ENCODE results near the gene DNMBP.
"Not testable (repeated sequence)": the region's sequence is repeated elsewhere in the genome, so short reads cannot be mapped to it uniquely, and the experiment has no call there.

DNMBP gene

GRCh38 chr10:99975106-99975829 is 34.5 kb downstream of the DNMBP start:
- no peak for TF ChIP-seq CTCF (IDR thresholded peaks at IDR 0.05; ENCODE audit: low read depth, low read length)
- no peak overlapping the region for H3K4me3 ChIP-seq (ENCODE audit: low read depth, low read length)

GRCh38 chr10:99973190-99973589 is 36.6 kb downstream of the DNMBP start:
- TF ChIP-seq CTCF (IDR thresholded peaks at IDR 0.05; ENCODE audit: low read depth, low read length): no peak
- H3K4me3 ChIP-seq (ENCODE audit: low read depth, low read length): no peak overlapping the region

- H3K4me3 ChIP-seq (ENCODE audit: low read depth, low read length): no peak overlapping the region
- TF ChIP-seq CTCF (IDR thresholded peaks at IDR 0.05; ENCODE audit: low read depth, low read length): no peak
Observed at GRCh38 chr10:99967961-99968360, 41.8 kb downstream of the DNMBP start.

GRCh38 chr10:99966306-99966705 is 43.4 kb downstream of the DNMBP start:
- no peak overlapping the region for H3K4me3 ChIP-seq (ENCODE audit: low read depth, low read length)
- TF ChIP-seq CTCF (IDR thresholded peaks at IDR 0.05; ENCODE audit: low read depth, low read length): no peak

GRCh38 chr10:99965700-99966099 is 44.0 kb downstream of the DNMBP start:
- no peak for TF ChIP-seq CTCF (IDR thresholded peaks at IDR 0.05; ENCODE audit: low read depth, low read length)
- no peak overlapping the region for H3K4me3 ChIP-seq (ENCODE audit: low read depth, low read length)

GRCh38 chr10:99964791-99965190 is 45.0 kb downstream of the DNMBP start:
- H3K4me3 ChIP-seq (ENCODE audit: low read depth, low read length): no peak overlapping the region
- TF ChIP-seq CTCF (IDR thresholded peaks at IDR 0.05; ENCODE audit: low read depth, low read length): no peak

GRCh38 chr10:99963467-99964165 is 46.1 kb downstream of the DNMBP start:
- H3K4me3 ChIP-seq (ENCODE audit: low read depth, low read length): not testable (repeated sequence)
